Activated B cell treated with CpG ODN at 0.5 μM for 24 hours (primary cell): Measurements from ENCODE around the gene OLA1. TPM values are rescaled to one million over a fixed set of nuclear protein-coding genes. Genes with fewer than 3 reads are reported as not detected.

Experiments used
- ATAC-seq: fragments of 200-7000 bp; cut with Tn5 transposase; one replicate; pipeline ENCODE4 v1.10.0; 2021; ENCODE audit warnings: low read depth, mild to moderate bottlenecking, moderate library complexity
- CTCF ChIA-PET: fragments of 350-600 bp; sonication (Branson Sonifier 250); formaldehyde crosslinking; loops from one replicate; lab custom pipeline; 2021; ENCODE audit warnings: antibody characterized with exemption; lab: Charles Lee
- POLR2A ChIA-PET: fragments of 350-600 bp; sonication (Branson Sonifier 250); formaldehyde crosslinking; loops from one replicate; lab custom pipeline; 2021; ENCODE audit warnings: antibody characterized with exemption; lab: Charles Lee
- DNase-seq: peaks from one replicate; pipeline ENCODE4 v3.0.0; 2022
- H3K27ac Mint-ChIP-seq: one replicate; pipeline ENCODE4 v1.8.0; 2020; ENCODE audit warnings: mixed read lengths
- H3K27me3 Mint-ChIP-seq: one replicate; pipeline ENCODE4 v1.8.0; 2021; ENCODE audit warnings: mixed read lengths
- H3K36me3 Mint-ChIP-seq: one replicate; pipeline ENCODE4 v1.8.0; 2021; ENCODE audit warnings: low read depth, mixed read lengths
- H3K4me1 Mint-ChIP-seq: one replicate; pipeline ENCODE4 v1.8.0; 2021; ENCODE audit warnings: mixed read lengths
- H3K4me3 Mint-ChIP-seq: one replicate; pipeline ENCODE4 v1.8.0; 2020; ENCODE audit warnings: mild to moderate bottlenecking, mixed read lengths
- H3K9me3 Mint-ChIP-seq: one replicate; pipeline ENCODE4 v1.8.0; 2020; ENCODE audit warnings: mixed read lengths
- intact Hi-C: fragments of 100-400 bp; cut with micrococcal nuclease; formaldehyde crosslinking; loops from one replicate; pipeline ENCODE4 v1.15.1; 2024
- total RNA-seq: library from RNA; stranded (reverse); gene quantifications from 2 replicates; pipeline ENCODE4 v1.2.3, GENCODE V29; 2022
- TF ChIP-seq, protein P1 (sequence below): fragments of 200-600 bp; IDR thresholded peaks from one replicate; pipeline ENCODE4 v1.8.0; 2022; ENCODE audit warnings: antibody characterized with exemption, mild to moderate bottlenecking

OLA1 gene
- total RNA-seq, 1 donor from 2014 or later: 74.4 TPM

DNA sequence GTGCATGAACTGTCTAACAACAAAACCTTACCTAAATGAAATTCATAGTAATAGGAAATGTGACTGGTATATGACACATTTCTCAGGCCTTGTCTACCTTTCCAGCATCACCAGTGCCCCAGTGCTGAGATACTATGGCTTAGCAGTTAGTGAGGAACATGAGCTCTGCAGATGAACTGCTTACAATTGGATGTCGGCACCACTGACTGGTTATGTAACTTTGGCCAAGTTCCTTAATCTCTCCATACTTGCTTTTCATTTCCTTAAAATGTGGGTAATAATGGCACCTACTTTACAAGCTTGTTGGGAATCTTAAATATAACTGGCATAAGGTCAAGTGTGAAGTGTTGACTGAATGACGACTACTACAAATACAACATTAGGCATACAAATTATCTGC lies 136.3 kb downstream of the OLA1 start:
- intact Hi-C loops: no loop called here
- CTCF ChIA-PET: no interaction called here

GRCh38 chr2:174108579-174108978 lies 139.8 kb downstream of the OLA1 start:
- CTCF ChIA-PET: no interaction called here
- no peaks in the 10 kb centered on the region for H3K27me3 Mint-ChIP-seq
- TF ChIP-seq, protein P1, sequence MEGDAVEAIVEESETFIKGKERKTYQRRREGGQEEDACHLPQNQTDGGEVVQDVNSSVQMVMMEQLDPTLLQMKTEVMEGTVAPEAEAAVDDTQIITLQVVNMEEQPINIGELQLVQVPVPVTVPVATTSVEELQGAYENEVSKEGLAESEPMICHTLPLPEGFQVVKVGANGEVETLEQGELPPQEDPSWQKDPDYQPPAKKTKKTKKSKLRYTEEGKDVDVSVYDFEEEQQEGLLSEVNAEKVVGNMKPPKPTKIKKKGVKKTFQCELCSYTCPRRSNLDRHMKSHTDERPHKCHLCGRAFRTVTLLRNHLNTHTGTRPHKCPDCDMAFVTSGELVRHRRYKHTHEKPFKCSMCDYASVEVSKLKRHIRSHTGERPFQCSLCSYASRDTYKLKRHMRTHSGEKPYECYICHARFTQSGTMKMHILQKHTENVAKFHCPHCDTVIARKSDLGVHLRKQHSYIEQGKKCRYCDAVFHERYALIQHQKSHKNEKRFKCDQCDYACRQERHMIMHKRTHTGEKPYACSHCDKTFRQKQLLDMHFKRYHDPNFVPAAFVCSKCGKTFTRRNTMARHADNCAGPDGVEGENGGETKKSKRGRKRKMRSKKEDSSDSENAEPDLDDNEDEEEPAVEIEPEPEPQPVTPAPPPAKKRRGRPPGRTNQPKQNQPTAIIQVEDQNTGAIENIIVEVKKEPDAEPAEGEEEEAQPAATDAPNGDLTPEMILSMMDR: no peak
- H3K9me3 Mint-ChIP-seq: no peaks in the 10 kb centered on the region
- no peak overlapping the region for H3K27ac Mint-ChIP-seq
- POLR2A ChIA-PET: no interaction called here
- H3K36me3 Mint-ChIP-seq: no peaks in the 10 kb centered on the region
- no peak overlapping the region for H3K4me3 Mint-ChIP-seq
- no peaks in the 10 kb centered on the region for H3K4me1 Mint-ChIP-seq
- ATAC-seq (no peak), DNase-seq (no peak)
- intact Hi-C loops: no loop called here

More for the DNA sequence above, 136.3 kb downstream of the OLA1 start:
- DNase-seq (no peak), ATAC-seq (no peak)
- Mint-ChIP-seq H3K9me3 (no peaks in the 10 kb centered on the region), H3K27me3 (no peaks in the 10 kb centered on the region), H3K36me3 (peaks cover 9% of the 10 kb centered on the region), H3K4me1 (no peaks in the 10 kb centered on the region), H3K4me3 (no peak overlapping the region), H3K27ac (no peak overlapping the region)
- POLR2A ChIA-PET: no interaction called here
- TF ChIP-seq, protein P1: no peak

GRCh38 chr2:174106736-174107135 lies 141.6 kb downstream of the OLA1 start:
- no peak overlapping the region for H3K4me3 Mint-ChIP-seq
- H3K27me3 Mint-ChIP-seq: no peaks in the 10 kb centered on the region
- no peaks in the 10 kb centered on the region for H3K4me1 Mint-ChIP-seq
- intact Hi-C loops: no loop called here
- POLR2A ChIA-PET: interaction anchor here (0.6 kb wide), 1 partner anchor 186 kb away, joined by 3 read pairs; no protein-coding TSS in a partner anchor
- ATAC-seq: no peak
- no peak overlapping the region for H3K27ac Mint-ChIP-seq
- TF ChIP-seq, protein P1: no peak
- H3K9me3 Mint-ChIP-seq: no peaks in the 10 kb centered on the region
- H3K36me3 Mint-ChIP-seq: no peaks in the 10 kb centered on the region
- CTCF ChIA-PET: no interaction called here
- DNase-seq: no peak

DNA sequence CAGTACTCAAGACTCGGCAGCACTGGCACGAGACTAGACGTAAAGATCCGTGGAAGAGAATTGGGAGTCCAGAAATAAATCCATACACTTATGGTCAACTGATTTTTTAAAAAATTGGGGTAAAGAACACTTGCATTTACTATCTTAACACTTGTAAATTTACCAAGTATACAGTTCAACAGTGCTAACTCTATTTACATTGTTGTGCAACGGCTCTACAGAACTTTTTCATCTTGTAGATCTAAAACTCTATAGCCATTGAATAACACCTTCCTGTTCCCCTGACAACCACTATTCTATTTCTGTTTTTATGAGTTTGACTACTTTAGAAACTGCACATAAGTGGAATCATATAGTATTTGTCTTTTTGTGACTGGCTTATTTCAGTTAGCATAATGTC lies 153.8 kb downstream of the OLA1 start:
- no peak for ATAC-seq
- Mint-ChIP-seq H3K4me1 (no peaks in the 10 kb centered on the region), H3K36me3 (peaks cover 5% of the 10 kb centered on the region), H3K4me3 (no peak overlapping the region), H3K27ac (no peak overlapping the region), H3K9me3 (peaks cover 3% of the 10 kb centered on the region), H3K27me3 (no peaks in the 10 kb centered on the region)
- ChIA-PET POLR2A (no interaction called here), CTCF (no interaction called here)
- DNase-seq: no peak
- intact Hi-C loops: no loop called here
- TF ChIP-seq, protein P1: no peak

DNA sequence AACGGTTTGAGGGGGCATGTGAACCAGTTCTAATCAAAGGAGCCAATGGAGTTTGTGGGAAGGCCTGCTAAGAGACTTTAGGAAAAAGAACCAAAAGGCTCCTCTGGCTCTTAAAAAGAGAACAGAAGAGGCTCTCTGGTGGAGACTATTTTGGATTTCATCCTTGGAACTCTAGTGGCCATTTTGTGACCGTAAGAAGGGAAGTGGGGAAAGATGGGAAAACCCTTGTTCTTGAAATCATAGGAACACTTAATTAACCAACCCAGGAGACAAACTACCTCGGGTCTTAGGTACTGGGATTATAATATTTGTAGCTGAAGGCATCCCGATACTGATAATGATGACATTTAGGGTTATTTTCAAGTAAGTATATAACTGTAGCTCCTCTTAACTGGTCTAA lies 157.9 kb downstream of the OLA1 start:
- peaks cover 2% of the 10 kb centered on the region for H3K9me3 Mint-ChIP-seq
- CTCF ChIA-PET: no interaction called here
- no peaks in the 10 kb centered on the region for H3K4me1 Mint-ChIP-seq
- H3K36me3 Mint-ChIP-seq: peaks cover 7% of the 10 kb centered on the region
- no peak overlapping the region for H3K4me3 Mint-ChIP-seq
- no peaks in the 10 kb centered on the region for H3K27me3 Mint-ChIP-seq
- no peak overlapping the region for H3K27ac Mint-ChIP-seq
- TF ChIP-seq, protein P1: no peak
- ATAC-seq (no peak), DNase-seq (no peak)
- intact Hi-C loops: no loop called here
- POLR2A ChIA-PET: no interaction called here
